ENCODE measurements around the gene OTOL1.

Gene OTOL1

GRCh38 chr3:161545824-161546223 lies 49.2 kb downstream of the OTOL1 start:
- DNase-seq: no peak

GRCh38 chr3:161548301-161548700 lies 51.7 kb downstream of the OTOL1 start:
- DNase-seq: no peak

GRCh38 chr3:161549261-161549660 lies 52.7 kb downstream of the OTOL1 start:
- DNase-seq: no peak

GRCh38 chr3:161550491-161551195 lies 54.0 kb downstream of the OTOL1 start:
- no peak for DNase-seq

- no peak for DNase-seq
Measured at GRCh38 chr3:161551697-161552096, 55.1 kb downstream of the OTOL1 start.

- no peak for DNase-seq
Measured at GRCh38 chr3:161552984-161553560, 56.5 kb downstream of the OTOL1 start.

Measured in DMS79 treated with DMSO at 0.1 percent for 48 hours (cell line).